Measurements from ENCODE around the gene NCK2. TPM values are rescaled to one million over a fixed set of nuclear protein-coding genes. Genes with fewer than 3 reads are reported as not detected.

NCK2 gene
- total RNA-seq, 2 donors from 2014 or later, result 41.0 to 50.0 TPM

DNA sequence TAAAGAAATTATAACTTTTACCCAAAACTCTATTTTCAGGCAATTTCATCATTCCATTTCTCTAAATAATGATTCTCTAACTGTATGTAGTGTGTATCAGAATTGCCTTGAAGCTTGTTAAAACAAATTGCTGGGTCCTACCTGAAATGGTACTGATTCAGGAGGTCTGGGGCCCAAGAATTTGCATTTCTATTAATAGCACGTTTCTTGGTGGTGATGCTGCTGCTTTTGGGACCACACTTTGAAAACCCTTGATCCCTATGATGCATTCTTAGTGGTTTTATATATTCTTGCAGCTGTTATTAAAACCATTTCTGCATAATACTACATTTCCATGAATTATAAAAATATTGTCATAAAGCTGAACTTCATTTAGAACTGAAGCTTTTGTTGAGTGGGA lies 140.7 kb downstream of the NCK2 start:
- no peaks in the 10 kb centered on the region for H3K27me3 ChIP-seq (replicated peaks; ENCODE audit: insufficient read depth)
- ATAC-seq (ENCODE audit: insufficient number of reproducible peaks, low FRiP score, low read depth), result no peak
- H3K9me3 ChIP-seq, result peaks cover 4% of the 10 kb centered on the region
- TF ChIP-seq, protein P1, sequence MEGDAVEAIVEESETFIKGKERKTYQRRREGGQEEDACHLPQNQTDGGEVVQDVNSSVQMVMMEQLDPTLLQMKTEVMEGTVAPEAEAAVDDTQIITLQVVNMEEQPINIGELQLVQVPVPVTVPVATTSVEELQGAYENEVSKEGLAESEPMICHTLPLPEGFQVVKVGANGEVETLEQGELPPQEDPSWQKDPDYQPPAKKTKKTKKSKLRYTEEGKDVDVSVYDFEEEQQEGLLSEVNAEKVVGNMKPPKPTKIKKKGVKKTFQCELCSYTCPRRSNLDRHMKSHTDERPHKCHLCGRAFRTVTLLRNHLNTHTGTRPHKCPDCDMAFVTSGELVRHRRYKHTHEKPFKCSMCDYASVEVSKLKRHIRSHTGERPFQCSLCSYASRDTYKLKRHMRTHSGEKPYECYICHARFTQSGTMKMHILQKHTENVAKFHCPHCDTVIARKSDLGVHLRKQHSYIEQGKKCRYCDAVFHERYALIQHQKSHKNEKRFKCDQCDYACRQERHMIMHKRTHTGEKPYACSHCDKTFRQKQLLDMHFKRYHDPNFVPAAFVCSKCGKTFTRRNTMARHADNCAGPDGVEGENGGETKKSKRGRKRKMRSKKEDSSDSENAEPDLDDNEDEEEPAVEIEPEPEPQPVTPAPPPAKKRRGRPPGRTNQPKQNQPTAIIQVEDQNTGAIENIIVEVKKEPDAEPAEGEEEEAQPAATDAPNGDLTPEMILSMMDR (IDR thresholded peaks at IDR 0.05), result no peak
- peaks cover 34 to 75% of the 10 kb centered on the region in 2 donors for H3K4me1 ChIP-seq (ENCODE audit: control insufficient read depth in 1 of 2, low read depth in 2 of 2)
- H3K27ac ChIP-seq, result peak overlapping the region in 1 of 2 donors; percentile 36
- peak overlapping the region; percentile 19 for H3K4me3 ChIP-seq
- no peaks in the 10 kb centered on the region for H3K36me3 ChIP-seq
- DNase-seq (ENCODE audit: low spot score), result no peak

DNA sequence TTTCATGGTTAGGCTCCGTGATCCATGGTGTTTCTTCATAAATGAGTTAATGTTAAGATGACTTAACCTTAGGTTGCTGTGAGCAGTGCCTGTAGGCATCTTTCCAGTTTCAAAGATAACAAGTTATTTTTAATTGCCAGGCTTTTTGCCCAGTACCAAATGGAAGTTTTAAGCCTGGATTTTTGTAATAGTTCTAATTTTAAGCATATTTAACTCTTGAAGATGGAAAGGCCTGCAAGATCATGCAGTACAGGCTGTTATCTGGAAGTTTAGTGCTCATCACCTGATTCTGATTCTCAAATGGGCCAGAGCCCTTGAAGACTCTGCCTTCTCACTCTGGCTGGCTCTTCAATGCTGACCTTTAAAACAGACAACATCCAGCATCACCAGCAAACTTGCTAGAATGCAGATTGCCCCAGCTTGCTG lies 141.3 kb downstream of the NCK2 start:
- ATAC-seq (ENCODE audit: insufficient number of reproducible peaks, low FRiP score, low read depth) (peak; percentile 73), DNase-seq (ENCODE audit: low spot score) (no peak)
- H3K4me1 ChIP-seq (ENCODE audit: control insufficient read depth in 1 of 2, low read depth in 2 of 2), result peaks cover 34 to 78% of the 10 kb centered on the region in 2 donors
- peak overlapping the region; percentile 19 for H3K4me3 ChIP-seq
- H3K27me3 ChIP-seq (replicated peaks; ENCODE audit: insufficient read depth), result no peaks in the 10 kb centered on the region
- H3K27ac ChIP-seq, result peak overlapping the region; percentile 36 to 44
- H3K9me3 ChIP-seq, result peaks cover 4% of the 10 kb centered on the region
- TF ChIP-seq, protein P1 (IDR thresholded peaks at IDR 0.05), result no peak
- H3K36me3 ChIP-seq, result no peaks in the 10 kb centered on the region

DNA sequence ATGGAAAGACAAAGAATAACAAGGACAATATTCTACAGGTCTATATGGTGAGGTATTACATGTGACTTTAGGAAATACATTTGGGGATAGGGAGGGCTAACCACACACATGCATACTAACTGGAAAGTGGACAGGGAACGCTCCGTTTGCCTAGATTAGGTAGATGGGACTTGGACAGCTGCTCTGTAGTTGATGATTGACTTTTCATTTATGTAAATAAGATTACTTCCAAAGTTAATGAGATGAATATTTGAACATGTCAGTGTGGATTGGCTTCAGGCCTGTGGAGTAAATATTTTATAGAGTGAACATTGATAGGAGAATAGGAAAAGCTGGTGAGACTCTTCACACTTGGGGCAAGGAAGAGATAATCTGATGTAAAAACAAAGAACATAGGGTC lies 142.0 kb downstream of the NCK2 start:
- peaks cover 4% of the 10 kb centered on the region for H3K9me3 ChIP-seq
- H3K27me3 ChIP-seq (replicated peaks; ENCODE audit: insufficient read depth), result no peaks in the 10 kb centered on the region
- H3K4me3 ChIP-seq, result peak overlapping the region; percentile 19
- no peak for ATAC-seq (ENCODE audit: insufficient number of reproducible peaks, low FRiP score, low read depth)
- peak overlapping the region; percentile 36 to 44 for H3K27ac ChIP-seq
- TF ChIP-seq, protein P1 (IDR thresholded peaks at IDR 0.05), result no peak
- H3K36me3 ChIP-seq, result no peaks in the 10 kb centered on the region
- H3K4me1 ChIP-seq (ENCODE audit: control insufficient read depth in 1 of 2, low read depth in 2 of 2), result peaks cover 34 to 78% of the 10 kb centered on the region in 2 donors
- no peak for DNase-seq (ENCODE audit: low spot score)

DNA sequence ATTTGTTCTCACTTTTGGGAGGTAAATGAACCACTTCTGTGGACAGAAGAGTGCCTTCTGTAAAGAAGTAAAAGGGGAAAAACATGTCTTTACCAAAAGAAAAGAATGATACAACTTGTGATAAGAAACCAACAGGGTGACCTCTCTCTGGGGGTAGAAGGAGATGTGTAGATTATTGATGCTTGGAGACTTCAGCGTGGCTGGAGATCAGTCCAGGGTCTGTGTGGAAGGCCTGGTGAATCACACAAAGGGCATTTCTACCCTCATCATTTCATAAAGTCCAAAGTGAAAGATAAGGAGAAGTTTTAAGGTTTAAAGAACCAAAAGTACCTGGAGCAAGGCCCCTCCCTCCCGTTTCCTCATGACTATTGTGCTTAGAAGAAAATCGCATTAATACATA lies 142.5 kb downstream of the NCK2 start:
- no peak overlapping the region for H3K4me3 ChIP-seq
- H3K27ac ChIP-seq, result peak overlapping the region; percentile 36 to 44
- no peaks in the 10 kb centered on the region for H3K36me3 ChIP-seq
- ATAC-seq (ENCODE audit: insufficient number of reproducible peaks, low FRiP score, low read depth) (no peak), DNase-seq (ENCODE audit: low spot score) (no peak)
- peaks cover 34 to 78% of the 10 kb centered on the region in 2 donors for H3K4me1 ChIP-seq (ENCODE audit: control insufficient read depth in 1 of 2, low read depth in 2 of 2)
- H3K9me3 ChIP-seq, result peaks cover 4% of the 10 kb centered on the region
- H3K27me3 ChIP-seq (replicated peaks; ENCODE audit: insufficient read depth), result no peaks in the 10 kb centered on the region
- TF ChIP-seq, protein P1 (IDR thresholded peaks at IDR 0.05), result no peak

DNA sequence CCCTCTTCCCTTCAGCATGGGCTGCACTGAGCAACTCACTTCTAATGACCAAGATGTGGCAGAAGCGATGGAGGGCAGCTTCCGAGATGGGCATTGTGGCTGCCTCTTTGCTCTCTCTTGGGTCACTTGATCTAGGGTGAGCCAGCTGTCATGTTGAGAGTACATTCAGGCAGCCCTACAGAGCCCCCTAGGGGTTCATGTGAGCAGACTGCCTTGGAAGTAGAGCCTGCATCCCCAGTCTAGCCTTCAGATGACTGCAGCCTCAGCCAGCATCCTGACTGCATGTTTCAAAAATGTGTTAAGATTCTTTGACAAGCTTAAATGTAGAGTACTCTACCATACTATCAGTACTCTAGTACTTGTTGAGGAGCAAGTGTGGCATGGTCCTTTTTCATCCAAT lies 143.9 kb downstream of the NCK2 start:
- TF ChIP-seq, protein P1 (IDR thresholded peaks at IDR 0.05), result no peak
- no peaks in the 10 kb centered on the region for H3K27me3 ChIP-seq (replicated peaks; ENCODE audit: insufficient read depth)
- H3K9me3 ChIP-seq, result peaks cover 4% of the 10 kb centered on the region
- no peak for DNase-seq (ENCODE audit: low spot score)
- no peak overlapping the region for H3K4me3 ChIP-seq
- ATAC-seq (ENCODE audit: insufficient number of reproducible peaks, low FRiP score, low read depth), result no peak
- peaks cover 3% of the 10 kb centered on the region for H3K36me3 ChIP-seq
- peaks cover 34 to 69% of the 10 kb centered on the region in 2 donors for H3K4me1 ChIP-seq (ENCODE audit: control insufficient read depth in 1 of 2, low read depth in 2 of 2)
- H3K27ac ChIP-seq, result peak overlapping the region in 1 of 2 donors; percentile 36
